HepG2 (cell line): Measurements from ENCODE around the gene CAMK1G.

Experiments
- CENPX ChIP-seq: sonication (generic); formaldehyde crosslinking; IDR thresholded peaks from 2 replicates; pipeline ENCODE4 v1.9.0; 2021; ENCODE audit warnings: mild to moderate bottlenecking, missing genetic modification reagents, moderate library complexity
- TBP ChIP-seq: sonication (generic); formaldehyde crosslinking; IDR thresholded peaks from 2 replicates; pipeline ENCODE4 v1.5.0; 2020; ENCODE audit warnings: missing genetic modification reagents
- TGIF2 ChIP-seq: IDR thresholded peaks from 2 replicates; pipeline ENCODE4 v1.6.1; 2016; ENCODE audit warnings: control low read depth, missing compliant biosample characterization

- TF ChIP-seq TBP (CRISPR knock-in tag): no peak
- TF ChIP-seq CENPX: no peak
- TF ChIP-seq TGIF2 (CRISPR knock-in tag): no peak
Measured at GRCh38 chr1:209603877-209604276, 20.4 kb downstream of the CAMK1G start.
